CD4-positive, CD25-positive, alpha-beta regulatory T cell (primary cell): Measurements from ENCODE around the gene NPLOC4. TPM values are rescaled to one million over a fixed set of nuclear protein-coding genes. Genes with fewer than 3 reads are reported as not detected.

Source experiments
- ATAC-seq, 2 donors: fragments of 150-1000 bp; cut with Tn5 transposase; one replicate each; pipeline ENCODE4 v1.10.0; 2021; ENCODE audit warnings: low read depth in 2 of 2, moderate number of reproducible peaks in 2 of 2, moderate library complexity in 1 of 2
- DNase-seq, 3 donors: peaks; one replicate each; pipeline versions ENCODE4 v3.0.0 to v3.0.0-alpha.2; 2012 to 2022; ENCODE audit warnings: mixed read lengths in 1 of 3
- H3K27ac ChIP-seq: one replicate; pipeline ENCODE4 v1.7.0; 2013; ENCODE audit warnings: mild to moderate bottlenecking, low read length; ENCODE audit not compliant: insufficient read depth, poor library complexity, severe bottlenecking
- H3K27me3 ChIP-seq: one replicate; pipeline ENCODE4 v1.7.0; 2013; ENCODE audit warnings: low read length; ENCODE audit not compliant: control insufficient read depth, insufficient read depth
- H3K36me3 ChIP-seq: one replicate; pipeline ENCODE4 v1.7.0; 2013; ENCODE audit warnings: mild to moderate bottlenecking, low read length, moderate library complexity; ENCODE audit not compliant: control insufficient read depth, insufficient read depth
- H3K4me1 ChIP-seq: 2 replicates; pipeline ENCODE4 v1.7.0; 2013; ENCODE audit warnings: mild to moderate bottlenecking, low read length; ENCODE audit not compliant: insufficient read depth, control insufficient read depth, poor library complexity, severe bottlenecking
- H3K4me3 ChIP-seq: one replicate; pipeline ENCODE4 v1.7.0; 2013; ENCODE audit warnings: low read depth, mild to moderate bottlenecking, low read length, moderate library complexity
- H3K9me3 ChIP-seq, 2 experiments: 1 replicate in 1 of 2; 2 replicates in 1 of 2; pipeline ENCODE4 v1.7.0; 2013; ENCODE audit warnings: low read length in 2 of 2, mild to moderate bottlenecking in 1 of 2, moderate library complexity in 1 of 2; ENCODE audit not compliant: control insufficient read depth in 2 of 2
- H3K27ac Mint-ChIP-seq, 3 donors: one replicate each; pipeline ENCODE4 v1.8.0; 2020 to 2022; ENCODE audit warnings: mild to moderate bottlenecking in 3 of 3, mixed read lengths in 3 of 3, moderate library complexity in 2 of 3
- H3K27me3 Mint-ChIP-seq: one replicate; pipeline ENCODE4 v1.8.0; 2022; ENCODE audit warnings: mild to moderate bottlenecking, mixed read lengths
- H3K36me3 Mint-ChIP-seq: one replicate; pipeline ENCODE4 v1.8.0; 2020; ENCODE audit warnings: mixed read lengths
- H3K4me1 Mint-ChIP-seq, 4 donors: one replicate each; pipeline ENCODE4 v1.8.0; 2020 to 2022; ENCODE audit warnings: mixed read lengths in 4 of 4, mild to moderate bottlenecking in 1 of 4
- H3K4me3 Mint-ChIP-seq, 4 donors: one replicate each; pipeline ENCODE4 v1.8.0; 2020 to 2022; ENCODE audit warnings: mild to moderate bottlenecking in 4 of 4, mixed read lengths in 4 of 4, moderate library complexity in 3 of 4
- H3K9me3 Mint-ChIP-seq, 7 donors: one replicate each; pipeline ENCODE4 v1.8.0; 2020 to 2022; ENCODE audit warnings: mixed read lengths in 7 of 7, mild to moderate bottlenecking in 3 of 7, moderate library complexity in 2 of 7
- polyA plus RNA-seq, 4 donors: library from polyadenylated mRNA; unstranded; fragments of 300-500 nt; fragmentation: Illumina TruSeq; gene quantifications; one replicate each; pipeline ENCODE4 v1.2.3, GENCODE V29; 2021
- total RNA-seq: library from RNA; stranded (reverse); gene quantifications from one replicate; pipeline ENCODE4 v1.2.3, GENCODE V29; 2022

The NPLOC4 gene
- total and polyA plus RNA-seq, 5 donors from 2014 or later: 48.6 to 103 (median 51.9) TPM

DNA sequence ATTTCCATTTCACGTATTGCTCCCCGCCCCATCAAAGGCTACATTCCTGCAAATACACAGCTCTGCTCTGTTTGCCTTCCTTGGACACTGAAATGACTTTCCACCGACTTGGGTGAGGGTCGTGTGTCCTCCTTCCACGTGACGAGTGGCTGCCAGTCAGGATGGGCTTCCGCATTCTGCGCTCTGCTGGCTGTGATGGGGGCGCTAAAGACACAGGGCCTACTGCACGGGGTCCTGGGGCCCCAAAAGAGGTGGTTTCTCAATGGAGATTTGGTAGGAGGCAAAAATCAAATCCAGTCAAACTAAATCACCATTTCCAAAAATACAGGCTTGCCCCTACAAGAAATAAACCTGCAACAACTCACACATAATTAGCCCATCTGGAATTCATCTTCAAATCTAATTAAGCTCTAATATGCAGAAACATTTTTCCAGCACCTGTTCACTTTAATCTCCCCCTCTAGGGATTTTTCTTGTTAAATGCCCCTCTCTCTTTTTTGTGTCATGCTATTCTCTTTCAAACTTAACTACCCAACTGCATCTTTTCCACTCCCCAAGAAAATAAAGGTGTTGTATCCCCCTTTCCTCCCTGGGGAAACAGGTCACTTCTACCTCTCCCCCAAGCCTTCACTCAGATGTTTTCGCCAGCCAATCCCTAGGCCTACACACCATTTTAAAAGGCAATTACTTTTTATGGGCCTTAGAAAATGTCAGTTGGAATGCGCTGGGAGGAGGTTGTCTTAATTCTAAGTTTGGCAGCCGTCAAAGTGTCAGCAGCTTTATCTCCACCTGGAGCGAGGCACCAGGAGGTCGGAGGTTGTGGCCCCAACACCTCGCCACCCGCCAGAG, 62.9 kb downstream of the NPLOC4 start:
- H3K27ac ChIP-seq: no peak overlapping the region
- Mint-ChIP-seq H3K4me3 (no peak overlapping the region), H3K27ac (peak overlapping the region in 1 of 3 donors; percentile 46), H3K27me3 (no peaks in the 10 kb centered on the region), H3K36me3 (peaks cover 32% of the 10 kb centered on the region), H3K9me3 (no peaks in the 10 kb centered on the region), H3K4me1 (peaks cover 0 to 9% (median 4%) of the 10 kb centered on the region in 4 donors)
- no peak overlapping the region for H3K4me3 ChIP-seq
- no peaks in the 10 kb centered on the region for H3K9me3 ChIP-seq
- H3K36me3 ChIP-seq: peaks cover 70% of the 10 kb centered on the region
- no peaks in the 10 kb centered on the region for H3K4me1 ChIP-seq
- DNase-seq: no peak
- no peak for ATAC-seq
- H3K27me3 ChIP-seq: no peaks in the 10 kb centered on the region

DNA sequence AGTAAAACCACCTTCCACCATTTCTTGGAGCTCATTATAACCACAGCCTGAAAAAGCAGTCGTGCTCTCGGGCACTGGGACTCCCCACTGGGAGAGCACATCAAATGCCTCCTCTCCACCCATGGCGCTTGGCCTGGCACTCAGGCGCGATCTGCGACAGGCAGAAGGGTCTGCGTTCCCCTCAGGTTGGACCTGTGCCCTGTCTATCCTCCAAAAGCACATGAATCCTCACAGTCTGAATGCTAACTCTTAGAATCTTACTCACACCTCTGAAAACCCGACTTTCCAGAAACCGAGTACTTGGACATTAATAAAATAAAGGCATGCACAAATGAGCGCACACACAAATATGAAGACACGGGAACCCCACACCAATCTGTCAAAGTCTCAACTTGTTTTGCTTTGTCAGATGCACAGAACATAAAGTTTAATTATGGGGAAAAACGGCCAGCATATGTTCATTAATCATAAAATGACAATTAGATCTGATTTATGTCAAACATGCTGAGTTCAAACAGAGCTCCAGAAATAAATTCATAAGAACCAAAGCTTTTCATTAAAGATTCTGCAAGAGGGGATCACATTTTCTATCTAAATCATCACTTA, 64.2 kb downstream of the NPLOC4 start:
- H3K4me3 Mint-ChIP-seq: no peak overlapping the region
- peaks cover 34% of the 10 kb centered on the region for H3K36me3 Mint-ChIP-seq
- ATAC-seq: no peak
- Histone ChIP-seq H3K27ac (no peak overlapping the region), H3K4me3 (no peak overlapping the region), H3K4me1 (no peaks in the 10 kb centered on the region), H3K27me3 (no peaks in the 10 kb centered on the region), H3K36me3 (peaks cover 75% of the 10 kb centered on the region), H3K9me3 (no peaks in the 10 kb centered on the region)
- no peak overlapping the region for H3K27ac Mint-ChIP-seq
- no peaks in the 10 kb centered on the region for H3K9me3 Mint-ChIP-seq
- H3K27me3 Mint-ChIP-seq: no peaks in the 10 kb centered on the region
- peaks cover 0 to 6% (median 2%) of the 10 kb centered on the region in 4 donors for H3K4me1 Mint-ChIP-seq
- DNase-seq: no peak

DNA sequence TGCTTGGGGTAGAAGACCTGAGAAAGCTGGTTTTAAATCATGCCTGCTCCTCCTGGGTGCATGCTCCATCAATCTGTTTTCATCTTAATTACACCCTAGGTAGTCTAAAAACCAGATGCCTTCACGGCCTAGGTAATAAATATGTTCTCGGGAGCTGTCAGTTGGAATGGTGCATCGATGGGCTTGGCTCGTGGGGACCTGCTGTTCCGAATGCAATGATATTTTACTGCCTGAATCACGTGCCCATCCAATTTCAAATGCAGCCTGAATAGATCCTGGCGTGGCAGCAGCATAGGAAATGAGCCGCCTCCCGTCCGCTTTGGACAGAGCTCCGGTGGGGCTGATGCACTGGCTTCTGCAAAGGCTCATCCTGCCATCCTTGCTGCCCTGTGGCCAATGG, 65.9 kb downstream of the NPLOC4 start:
- Mint-ChIP-seq H3K36me3 (peaks cover 32% of the 10 kb centered on the region), H3K4me3 (no peak overlapping the region), H3K27me3 (no peaks in the 10 kb centered on the region), H3K9me3 (no peaks in the 10 kb centered on the region), H3K4me1 (peaks cover 0 to 3% (median 0%) of the 10 kb centered on the region in 4 donors), H3K27ac (no peak overlapping the region)
- no peaks in the 10 kb centered on the region for H3K27me3 ChIP-seq
- H3K4me1 ChIP-seq: no peaks in the 10 kb centered on the region
- no peak overlapping the region for H3K4me3 ChIP-seq
- DNase-seq (no peak), ATAC-seq (no peak)
- H3K36me3 ChIP-seq: peaks cover 81% of the 10 kb centered on the region
- H3K27ac ChIP-seq: no peak overlapping the region
- no peaks in the 10 kb centered on the region for H3K9me3 ChIP-seq

DNA sequence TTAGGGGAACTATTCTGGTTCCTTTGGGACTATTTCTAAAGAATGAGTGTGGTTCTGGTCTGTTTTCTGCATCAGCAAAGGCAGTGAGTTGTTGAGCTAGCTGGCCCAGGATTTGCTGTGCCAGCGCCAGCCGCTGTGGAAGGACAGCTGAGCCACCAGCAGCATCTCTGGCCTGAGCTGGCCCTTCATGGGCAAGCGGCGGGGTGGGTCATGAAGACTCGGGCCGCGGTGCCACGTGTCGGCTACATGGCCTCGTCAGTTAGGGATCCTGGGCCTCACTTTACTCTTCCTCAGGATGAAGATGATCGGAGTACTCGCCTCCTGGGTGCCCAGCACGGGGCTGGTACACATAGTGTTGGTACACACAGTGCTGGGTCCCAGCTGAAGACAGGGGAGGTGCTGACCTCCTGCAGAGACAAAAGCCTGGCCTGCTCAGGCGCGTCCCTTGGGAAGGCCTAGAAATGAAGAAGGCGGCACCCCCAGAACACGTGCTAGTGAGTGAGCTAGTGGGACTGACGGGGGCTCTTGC, 66.9 kb downstream of the NPLOC4 start:
- no peaks in the 10 kb centered on the region for H3K9me3 Mint-ChIP-seq
- H3K27ac Mint-ChIP-seq: peak overlapping the region in 1 of 3 donors; percentile 14
- no peak overlapping the region for H3K4me3 ChIP-seq
- H3K4me3 Mint-ChIP-seq: no peak overlapping the region
- DNase-seq (no peak), ATAC-seq (no peak)
- no peaks in the 10 kb centered on the region for H3K27me3 ChIP-seq
- no peaks in the 10 kb centered on the region for H3K27me3 Mint-ChIP-seq
- H3K36me3 ChIP-seq: peaks cover 83% of the 10 kb centered on the region
- H3K36me3 Mint-ChIP-seq: peaks cover 38% of the 10 kb centered on the region
- no peak overlapping the region for H3K27ac ChIP-seq
- no peaks in the 10 kb centered on the region for H3K4me1 ChIP-seq
- H3K9me3 ChIP-seq: no peaks in the 10 kb centered on the region
- no peaks in the 10 kb centered on the region for H3K4me1 Mint-ChIP-seq

DNA sequence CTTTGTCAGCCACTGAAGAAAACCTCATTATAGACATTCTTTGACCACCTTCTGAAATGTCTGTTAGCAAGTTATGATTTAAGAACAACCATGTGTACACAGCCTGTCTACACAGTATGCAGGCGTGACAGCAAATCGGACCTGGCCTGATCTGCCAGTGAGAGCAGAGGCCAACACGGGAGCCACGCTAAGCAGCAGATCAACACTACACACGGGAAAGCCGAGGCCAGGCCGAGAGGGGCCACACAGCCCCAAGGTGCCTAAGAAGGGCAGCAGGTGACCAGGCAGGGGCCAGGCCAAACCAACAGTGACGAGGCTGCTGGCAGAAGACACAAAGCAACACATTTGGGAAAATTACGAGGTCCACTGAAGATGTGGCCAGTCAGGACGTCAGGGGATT, 68.5 kb downstream of the NPLOC4 start:
- H3K4me3 ChIP-seq: no peak overlapping the region
- Mint-ChIP-seq H3K4me3 (no peak overlapping the region), H3K9me3 (no peaks in the 10 kb centered on the region), H3K36me3 (peaks cover 38% of the 10 kb centered on the region), H3K27ac (peak overlapping the region in 1 of 3 donors; percentile 76), H3K4me1 (no peaks in the 10 kb centered on the region), H3K27me3 (no peaks in the 10 kb centered on the region)
- H3K9me3 ChIP-seq: no peaks in the 10 kb centered on the region
- no peaks in the 10 kb centered on the region for H3K27me3 ChIP-seq
- peaks cover 85% of the 10 kb centered on the region for H3K36me3 ChIP-seq
- DNase-seq (no peak), ATAC-seq (no peak)
- no peaks in the 10 kb centered on the region for H3K4me1 ChIP-seq
- H3K27ac ChIP-seq: no peak overlapping the region

DNA sequence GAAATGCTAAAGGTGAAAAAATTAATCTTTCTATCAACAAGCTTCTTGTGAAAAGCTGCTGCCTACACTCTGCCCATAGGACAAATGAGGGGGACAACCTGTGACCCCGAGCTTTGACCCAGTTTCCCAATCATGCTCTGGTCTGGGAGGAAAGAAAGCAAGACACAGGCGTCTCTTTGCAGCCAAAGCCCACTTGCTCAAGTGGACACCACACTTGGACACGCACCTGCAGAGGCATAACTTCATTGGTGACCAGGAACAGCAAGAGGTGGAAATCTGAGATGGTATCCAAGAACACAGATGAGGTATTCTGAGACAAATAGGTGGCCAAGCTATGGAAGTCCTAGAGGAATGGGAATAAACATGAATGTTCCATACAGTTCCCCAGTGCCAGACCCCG, 69.7 kb downstream of the NPLOC4 start:
- DNase-seq (no peak), ATAC-seq (no peak)
- no peak overlapping the region for H3K4me3 Mint-ChIP-seq
- Histone ChIP-seq H3K4me3 (no peak overlapping the region), H3K27me3 (no peaks in the 10 kb centered on the region), H3K27ac (no peak overlapping the region), H3K9me3 (no peaks in the 10 kb centered on the region), H3K4me1 (no peaks in the 10 kb centered on the region), H3K36me3 (peaks cover 88% of the 10 kb centered on the region)
- no peaks in the 10 kb centered on the region for H3K4me1 Mint-ChIP-seq
- peaks cover 30% of the 10 kb centered on the region for H3K36me3 Mint-ChIP-seq
- no peaks in the 10 kb centered on the region for H3K27me3 Mint-ChIP-seq
- H3K9me3 Mint-ChIP-seq: no peaks in the 10 kb centered on the region
- no peak overlapping the region for H3K27ac Mint-ChIP-seq

DNA sequence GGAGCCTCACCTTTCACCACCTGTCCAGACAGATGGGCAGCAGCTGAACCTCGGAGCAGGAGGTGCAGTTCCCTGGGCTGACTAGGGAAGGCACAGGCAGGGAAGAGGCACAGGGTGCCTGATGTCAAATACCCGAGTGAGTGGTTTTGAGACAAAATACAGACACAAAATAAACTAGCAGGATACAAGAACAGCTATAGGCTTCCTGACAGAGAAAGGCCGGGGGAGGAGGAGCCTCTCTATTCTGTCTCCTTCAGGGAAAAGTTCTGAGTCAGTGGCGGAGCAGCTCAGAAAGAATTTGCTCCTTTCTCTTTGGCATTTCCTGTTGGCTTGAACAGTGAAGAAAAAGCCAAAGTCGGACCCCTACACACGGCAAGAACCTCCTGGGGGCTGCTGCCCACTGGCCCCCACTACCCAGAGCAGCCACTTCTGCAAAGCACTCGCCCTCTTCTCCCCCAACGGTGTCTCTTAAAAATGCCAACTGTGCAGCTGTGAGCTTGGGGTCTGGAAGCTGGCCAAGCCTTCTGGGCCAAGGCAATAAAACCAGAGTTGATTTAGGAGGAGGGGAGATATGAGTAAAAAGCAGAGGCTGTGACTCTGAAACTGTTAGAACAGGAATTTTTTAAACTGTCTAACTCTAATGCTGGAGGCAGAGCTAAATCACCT, 70.3 kb downstream of the NPLOC4 start:
- DNase-seq (no peak), ATAC-seq (no peak)
- H3K4me3 Mint-ChIP-seq: no peak overlapping the region
- H3K9me3 ChIP-seq: no peaks in the 10 kb centered on the region
- H3K27ac Mint-ChIP-seq: peak overlapping the region in 2 of 3 donors; percentile 12 to 20
- peaks cover 30% of the 10 kb centered on the region for H3K36me3 Mint-ChIP-seq
- H3K27me3 ChIP-seq: no peaks in the 10 kb centered on the region
- no peaks in the 10 kb centered on the region for H3K4me1 ChIP-seq
- H3K27me3 Mint-ChIP-seq: no peaks in the 10 kb centered on the region
- no peak overlapping the region for H3K27ac ChIP-seq
- no peak overlapping the region for H3K4me3 ChIP-seq
- peaks cover 85% of the 10 kb centered on the region for H3K36me3 ChIP-seq
- no peaks in the 10 kb centered on the region for H3K4me1 Mint-ChIP-seq
- H3K9me3 Mint-ChIP-seq: no peaks in the 10 kb centered on the region
